ENCODE results near the gene RAB10. TPM values are rescaled to one million over a fixed set of nuclear protein-coding genes. Genes with fewer than 3 reads are reported as not detected.

Gene RAB10
- total RNA-seq, 2 donors from 2014 or later = 70.9 to 86.7 TPM

DNA sequence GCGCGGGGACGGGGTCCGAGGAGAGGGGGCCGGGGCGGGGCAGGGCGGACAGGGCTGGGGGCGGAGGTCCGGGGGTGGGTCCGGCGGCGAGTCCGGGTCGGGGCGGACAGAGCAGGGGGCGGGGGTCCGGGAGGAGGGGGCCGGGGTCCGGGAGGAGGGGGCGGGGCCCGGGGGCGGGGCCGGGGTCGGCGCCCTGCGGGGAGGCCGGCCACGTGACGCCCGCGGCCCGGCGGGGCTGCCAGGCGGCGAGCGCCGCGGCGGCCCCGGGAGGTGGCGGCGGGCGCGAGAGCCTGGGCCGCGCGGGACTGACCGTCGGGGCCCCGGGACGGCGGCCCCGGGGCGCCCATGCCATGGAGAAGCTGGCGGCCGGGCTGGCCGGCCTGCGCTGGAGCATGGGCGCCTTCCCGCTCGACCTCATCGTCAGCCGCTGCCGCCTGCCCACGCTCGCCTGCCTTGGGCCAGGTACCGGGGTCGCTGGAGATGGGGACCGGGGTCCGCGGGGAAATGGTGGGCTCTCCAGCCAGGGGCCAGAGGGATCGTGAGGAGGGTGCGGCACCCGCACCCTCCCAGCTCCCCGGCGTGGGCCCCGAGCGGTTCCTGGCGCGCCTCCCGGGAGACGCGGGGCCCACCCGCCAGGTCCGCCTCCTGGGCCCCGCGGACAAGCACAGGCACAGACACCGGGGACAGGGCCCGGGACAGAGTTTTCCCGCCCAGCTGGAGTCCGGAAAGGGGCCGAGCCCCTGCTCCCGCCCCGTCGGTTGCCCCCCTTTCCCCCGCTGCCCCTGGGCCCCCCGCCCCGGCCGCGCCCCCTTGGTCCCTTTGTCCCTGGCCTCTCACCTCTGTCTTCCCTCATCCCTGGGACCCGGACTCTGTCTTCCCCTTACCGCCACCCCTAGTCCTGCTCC lies 139.2 kb downstream of the RAB10 start, which contains the start of gene GAREM2:
TSS of gene GAREM2 (plus strand) at position 218 of the 905 bp plus-strand sequence. CDS start at position 351, 133 bp downstream.
- no peaks in the 10 kb centered on the region for H3K9me3 ChIP-seq
- peak within 1 kb of the TSS; percentile 34 to 58 for H3K4me3 ChIP-seq
- H3K27me3 ChIP-seq = peaks cover 3 to 15% of the 10 kb centered on the region in 2 donors
- H3K27ac ChIP-seq = no peak within 1 kb of the TSS
- peaks cover 3 to 16% of the 10 kb centered on the region in 2 donors for H3K4me1 ChIP-seq
- TF ChIP-seq, protein P1, sequence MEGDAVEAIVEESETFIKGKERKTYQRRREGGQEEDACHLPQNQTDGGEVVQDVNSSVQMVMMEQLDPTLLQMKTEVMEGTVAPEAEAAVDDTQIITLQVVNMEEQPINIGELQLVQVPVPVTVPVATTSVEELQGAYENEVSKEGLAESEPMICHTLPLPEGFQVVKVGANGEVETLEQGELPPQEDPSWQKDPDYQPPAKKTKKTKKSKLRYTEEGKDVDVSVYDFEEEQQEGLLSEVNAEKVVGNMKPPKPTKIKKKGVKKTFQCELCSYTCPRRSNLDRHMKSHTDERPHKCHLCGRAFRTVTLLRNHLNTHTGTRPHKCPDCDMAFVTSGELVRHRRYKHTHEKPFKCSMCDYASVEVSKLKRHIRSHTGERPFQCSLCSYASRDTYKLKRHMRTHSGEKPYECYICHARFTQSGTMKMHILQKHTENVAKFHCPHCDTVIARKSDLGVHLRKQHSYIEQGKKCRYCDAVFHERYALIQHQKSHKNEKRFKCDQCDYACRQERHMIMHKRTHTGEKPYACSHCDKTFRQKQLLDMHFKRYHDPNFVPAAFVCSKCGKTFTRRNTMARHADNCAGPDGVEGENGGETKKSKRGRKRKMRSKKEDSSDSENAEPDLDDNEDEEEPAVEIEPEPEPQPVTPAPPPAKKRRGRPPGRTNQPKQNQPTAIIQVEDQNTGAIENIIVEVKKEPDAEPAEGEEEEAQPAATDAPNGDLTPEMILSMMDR (IDR thresholded peaks at IDR 0.05) = no peak
- DNase-seq (ENCODE audit: low spot score) = no peak
- no peaks in the 10 kb centered on the region for H3K36me3 ChIP-seq

DNA sequence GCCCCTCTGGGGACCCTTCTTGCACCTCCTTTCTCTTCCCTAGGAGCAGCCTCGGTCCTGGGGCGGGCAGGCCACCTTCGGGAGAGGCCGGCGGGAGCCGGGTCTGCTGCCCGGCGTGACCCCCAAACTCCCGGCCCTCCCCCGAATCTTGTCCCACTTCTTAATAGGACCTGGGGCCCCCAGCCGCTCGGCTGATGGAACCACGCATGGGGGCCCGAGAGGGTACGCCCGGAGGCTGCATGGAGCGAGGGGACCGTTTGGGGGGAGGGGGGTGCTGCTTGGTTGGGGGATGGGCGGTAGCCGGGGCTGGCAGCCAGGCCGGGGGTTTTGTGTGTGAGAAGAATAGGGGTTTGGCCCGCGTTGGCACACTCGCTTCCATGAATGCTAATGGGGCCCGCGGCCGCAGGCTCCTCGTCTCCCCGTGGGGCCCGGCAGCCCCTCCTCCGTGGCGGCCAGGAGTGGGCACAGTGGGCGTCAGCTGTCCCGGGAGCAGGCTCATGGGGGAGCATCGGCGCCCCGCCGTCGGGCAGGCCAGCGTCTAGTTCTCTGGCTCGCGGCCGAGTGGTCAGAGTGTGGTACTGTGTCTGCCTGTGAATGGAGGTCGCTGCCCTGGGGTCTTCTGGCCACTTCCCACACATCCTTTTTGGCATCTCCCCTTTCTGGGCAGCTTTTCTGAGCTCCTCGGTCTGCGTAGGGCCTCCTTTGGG lies 140.0 kb downstream of the RAB10 start:
- H3K4me1 ChIP-seq = peaks cover 3 to 22% of the 10 kb centered on the region in 2 donors
- H3K36me3 ChIP-seq = no peaks in the 10 kb centered on the region
- H3K4me3 ChIP-seq = peak overlapping the region in 1 of 2 donors; percentile 58
- peaks cover 3 to 15% of the 10 kb centered on the region in 2 donors for H3K27me3 ChIP-seq
- H3K27ac ChIP-seq = no peak overlapping the region
- no peak for DNase-seq (ENCODE audit: low spot score)
- H3K9me3 ChIP-seq = no peaks in the 10 kb centered on the region
- TF ChIP-seq, protein P1 (IDR thresholded peaks at IDR 0.05) = no peak

DNA sequence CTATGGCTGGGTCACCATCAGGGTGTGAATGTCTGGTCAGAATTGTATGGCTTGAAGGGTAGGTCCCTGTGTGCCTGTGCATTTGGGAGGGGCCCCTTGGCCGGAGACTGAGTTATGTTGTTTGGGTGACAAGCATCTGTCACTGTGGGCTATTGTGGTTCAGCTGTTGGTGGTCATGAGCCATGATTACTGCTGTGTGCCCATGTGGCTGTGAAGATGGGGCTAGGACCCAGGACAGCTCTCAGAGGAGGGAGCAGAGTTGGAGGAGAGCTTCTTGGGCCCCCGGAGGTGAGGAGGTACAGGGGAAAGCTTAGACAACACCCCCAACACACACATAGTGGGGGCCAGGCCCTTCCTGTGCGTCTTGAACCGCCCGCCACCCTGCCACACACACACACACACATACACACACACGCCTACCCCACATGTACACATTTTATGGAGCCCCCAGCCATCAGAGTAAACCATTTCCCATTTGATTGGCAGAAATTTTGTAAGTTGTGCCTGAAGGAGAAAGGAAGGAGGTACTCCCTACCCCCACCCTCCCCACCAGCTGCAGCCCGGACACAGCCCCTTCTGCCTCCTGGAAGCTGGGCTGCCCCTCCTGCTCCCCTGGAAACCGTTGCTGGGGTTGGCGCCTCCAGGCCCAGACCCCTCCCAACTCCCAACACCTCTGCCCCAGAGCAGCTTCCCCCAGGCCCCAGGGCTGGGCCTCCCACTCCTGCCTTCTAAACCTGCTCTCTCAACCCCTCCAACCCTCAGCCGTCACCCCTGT lies 141.0 kb downstream of the RAB10 start:
- H3K4me1 ChIP-seq = peaks cover 3 to 32% of the 10 kb centered on the region in 2 donors
- no peak overlapping the region for H3K27ac ChIP-seq
- TF ChIP-seq, protein P1 (IDR thresholded peaks at IDR 0.05) = no peak
- H3K9me3 ChIP-seq = no peaks in the 10 kb centered on the region
- H3K36me3 ChIP-seq = no peaks in the 10 kb centered on the region
- no peak for DNase-seq (ENCODE audit: low spot score)
- H3K4me3 ChIP-seq = no peak overlapping the region
- H3K27me3 ChIP-seq = peaks cover 3 to 15% of the 10 kb centered on the region in 2 donors

DNA sequence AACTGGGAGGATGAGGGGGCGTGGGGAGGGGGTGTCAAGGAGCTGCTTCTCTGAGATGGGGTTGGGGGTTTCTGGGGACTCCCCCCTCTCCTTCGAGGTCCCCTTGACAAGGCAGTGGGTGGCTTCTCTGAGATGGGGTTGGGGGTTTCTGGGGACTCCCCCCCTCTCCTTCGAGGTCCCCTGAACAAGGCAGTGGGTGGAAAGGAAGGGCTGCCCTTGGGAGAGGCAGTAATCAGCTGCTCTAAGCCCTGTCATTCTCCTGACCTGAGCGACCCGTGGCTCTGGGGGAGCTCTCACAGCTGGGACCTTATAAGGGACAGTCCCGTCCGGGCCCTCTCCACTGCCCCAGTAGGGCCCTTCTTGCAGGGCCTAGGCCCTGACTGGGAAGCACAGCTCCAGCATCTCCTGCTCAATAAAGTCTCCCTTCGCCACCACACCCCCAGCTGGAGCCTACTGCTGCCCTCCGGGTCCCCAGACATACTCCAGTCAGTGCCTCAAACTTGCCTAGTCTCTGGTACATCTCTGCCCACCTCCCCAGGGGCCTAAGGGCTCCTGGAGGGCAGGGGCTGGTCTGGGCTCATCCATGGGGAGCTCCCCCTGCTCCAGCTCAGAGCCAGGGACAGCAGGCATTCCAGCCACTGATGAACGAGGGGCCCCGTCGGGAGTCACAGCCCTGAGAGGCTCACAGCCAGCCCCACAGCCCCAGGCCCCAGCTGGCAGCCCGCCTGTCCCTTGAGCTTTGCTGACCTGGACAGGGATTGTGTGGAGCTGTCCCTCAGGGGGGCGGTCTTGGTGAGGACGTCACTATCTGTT lies 141.8 kb downstream of the RAB10 start:
- TF ChIP-seq, protein P1 (IDR thresholded peaks at IDR 0.05) = no peak
- peaks cover 3 to 15% of the 10 kb centered on the region in 2 donors for H3K27me3 ChIP-seq
- no peak overlapping the region for H3K4me3 ChIP-seq
- H3K27ac ChIP-seq = no peak overlapping the region
- peaks cover 3 to 32% of the 10 kb centered on the region in 2 donors for H3K4me1 ChIP-seq
- no peaks in the 10 kb centered on the region for H3K9me3 ChIP-seq
- no peaks in the 10 kb centered on the region for H3K36me3 ChIP-seq
- DNase-seq (ENCODE audit: low spot score) = no peak

DNA sequence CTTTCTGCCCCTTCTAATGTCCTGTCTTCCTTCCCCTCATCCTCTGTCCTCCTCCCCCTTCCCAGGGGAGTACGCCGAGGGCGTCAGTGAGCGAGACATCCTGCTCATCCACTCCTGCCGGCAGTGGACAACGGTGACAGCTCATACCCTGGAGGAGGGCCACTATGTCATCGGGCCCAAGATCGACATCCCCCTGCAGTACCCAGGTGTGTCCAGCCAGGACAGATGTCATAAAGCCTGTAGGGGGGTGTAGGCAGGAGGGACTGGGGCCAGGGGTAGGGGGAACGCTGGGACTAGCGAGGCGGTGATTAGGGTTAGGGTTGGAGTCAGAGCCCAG lies 142.4 kb downstream of the RAB10 start:
- TF ChIP-seq, protein P1 (IDR thresholded peaks at IDR 0.05) = no peak
- no peak for DNase-seq (ENCODE audit: low spot score)
- peaks cover 3 to 15% of the 10 kb centered on the region in 2 donors for H3K27me3 ChIP-seq
- H3K4me1 ChIP-seq = peaks cover 3 to 32% of the 10 kb centered on the region in 2 donors
- no peak overlapping the region for H3K4me3 ChIP-seq
- H3K27ac ChIP-seq = no peak overlapping the region
- H3K9me3 ChIP-seq = no peaks in the 10 kb centered on the region
- H3K36me3 ChIP-seq = no peaks in the 10 kb centered on the region
